GM18505 (cell line): ENCODE data around the gene B3GLCT.
"Not testable (repeated sequence)": the region's sequence is repeated elsewhere in the genome, so short reads cannot be mapped to it uniquely, and the experiment has no call there.

Source experiments
- ATAC-seq: cut with Tn5 transposase; IDR thresholded peaks from one replicate; pipeline ENCODE4 v1.9.1; 2021; ENCODE audit not compliant: unreplicated experiment
- POLR2A ChIP-seq: IDR thresholded peaks from 4 replicates; pipeline ENCODE4 v1.6.1; 2011; ENCODE audit warnings: borderline replicate concordance; ENCODE audit not compliant: insufficient read depth, insufficient read length; ENCODE audit errors: extremely low read depth

The B3GLCT gene

DNA sequence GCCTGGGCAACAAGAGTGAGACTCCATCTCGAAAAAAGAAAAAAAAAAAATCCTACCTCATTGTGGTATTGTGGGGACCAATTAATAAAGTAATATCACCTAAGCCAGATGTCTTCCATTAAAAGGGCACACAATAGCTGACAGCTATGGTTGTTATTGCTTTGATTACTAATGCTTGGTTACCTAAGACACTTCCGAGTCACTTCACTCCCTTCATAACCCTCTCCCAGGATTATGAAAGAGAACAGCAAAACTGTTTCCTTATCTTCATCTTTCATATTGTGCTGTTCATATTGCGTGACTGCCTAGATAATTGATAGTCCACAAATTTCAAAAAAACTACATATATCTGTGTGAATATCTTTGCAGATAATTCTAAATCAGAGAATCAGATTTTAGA, 27.8 kb upstream of the B3GLCT start:
- no peak for ATAC-seq
- TF ChIP-seq POLR2A = no peak

DNA sequence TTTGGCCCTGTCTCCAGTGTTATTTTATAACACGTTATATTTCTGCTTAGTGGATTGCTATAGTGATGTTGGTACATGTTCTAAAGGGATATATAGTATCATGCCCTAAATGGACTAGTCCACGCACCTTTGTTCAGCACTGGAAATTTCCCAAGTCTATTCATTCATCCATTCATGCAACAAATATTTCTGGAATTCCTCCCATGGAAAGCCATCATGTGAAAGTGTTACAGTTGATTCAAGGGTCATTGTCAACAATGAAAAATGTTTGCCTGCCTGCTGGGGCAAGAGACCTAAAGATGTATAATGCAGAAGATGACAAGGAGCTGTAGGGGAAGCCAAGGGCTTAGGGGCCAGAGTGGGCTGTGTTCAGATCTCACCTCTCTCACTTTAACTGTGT, 27.2 kb upstream of the B3GLCT start:
- ATAC-seq = no peak
- TF ChIP-seq POLR2A = no peak

DNA sequence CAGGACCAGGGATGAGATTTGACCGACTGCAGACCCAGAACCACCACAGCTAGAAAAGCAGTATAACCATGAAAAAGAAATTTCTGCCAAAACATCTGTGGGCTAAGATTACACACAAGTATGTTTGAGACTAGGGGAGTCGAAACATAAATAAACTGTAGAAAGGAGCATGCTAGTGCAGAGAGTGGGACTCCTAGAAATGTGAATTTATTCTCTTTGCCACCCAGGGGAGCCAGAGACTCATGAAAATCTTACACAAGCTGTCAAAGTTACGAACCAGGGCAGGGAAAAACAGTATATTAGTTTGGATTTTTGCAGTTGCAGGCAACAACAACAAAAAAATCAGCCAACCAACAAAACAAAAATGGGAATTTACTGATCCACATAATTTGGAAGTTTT, 25.8 kb upstream of the B3GLCT start:
- TF ChIP-seq POLR2A = no peak
- no peak for ATAC-seq

DNA sequence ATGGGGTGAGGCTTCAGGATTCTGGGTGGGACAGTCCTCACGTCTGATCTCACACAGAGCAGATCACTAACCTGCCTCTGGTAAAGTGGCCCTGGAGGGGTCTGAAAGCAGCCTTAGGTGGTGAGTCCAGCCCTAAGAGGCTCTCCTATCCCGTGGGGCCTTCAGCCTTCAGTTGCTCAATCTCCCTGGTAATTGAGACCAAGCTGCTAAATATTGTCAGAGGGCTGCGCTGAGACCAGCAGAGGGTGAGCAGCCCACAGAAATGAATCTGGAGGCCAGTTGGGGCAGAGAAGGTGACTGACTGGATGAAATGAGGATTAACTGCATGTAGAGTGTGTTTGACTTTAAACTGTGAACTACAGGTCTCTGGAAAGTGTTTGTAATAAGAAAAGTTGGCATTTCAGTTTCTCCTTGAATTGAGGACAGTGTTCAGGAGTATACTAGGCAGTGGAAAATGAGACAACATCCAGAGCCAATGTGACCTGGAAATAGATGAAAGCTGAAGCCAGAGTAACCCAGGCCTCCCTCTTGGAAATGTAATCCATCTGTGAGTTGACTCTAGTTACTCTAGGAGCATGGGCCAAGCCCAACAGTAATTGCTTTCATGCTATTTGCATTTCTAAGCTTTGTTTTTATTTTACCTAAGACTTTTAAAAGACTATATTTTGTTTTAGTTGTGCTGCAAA, 23.8 kb upstream of the B3GLCT start:
- no peak for ATAC-seq
- no peak for TF ChIP-seq POLR2A

DNA sequence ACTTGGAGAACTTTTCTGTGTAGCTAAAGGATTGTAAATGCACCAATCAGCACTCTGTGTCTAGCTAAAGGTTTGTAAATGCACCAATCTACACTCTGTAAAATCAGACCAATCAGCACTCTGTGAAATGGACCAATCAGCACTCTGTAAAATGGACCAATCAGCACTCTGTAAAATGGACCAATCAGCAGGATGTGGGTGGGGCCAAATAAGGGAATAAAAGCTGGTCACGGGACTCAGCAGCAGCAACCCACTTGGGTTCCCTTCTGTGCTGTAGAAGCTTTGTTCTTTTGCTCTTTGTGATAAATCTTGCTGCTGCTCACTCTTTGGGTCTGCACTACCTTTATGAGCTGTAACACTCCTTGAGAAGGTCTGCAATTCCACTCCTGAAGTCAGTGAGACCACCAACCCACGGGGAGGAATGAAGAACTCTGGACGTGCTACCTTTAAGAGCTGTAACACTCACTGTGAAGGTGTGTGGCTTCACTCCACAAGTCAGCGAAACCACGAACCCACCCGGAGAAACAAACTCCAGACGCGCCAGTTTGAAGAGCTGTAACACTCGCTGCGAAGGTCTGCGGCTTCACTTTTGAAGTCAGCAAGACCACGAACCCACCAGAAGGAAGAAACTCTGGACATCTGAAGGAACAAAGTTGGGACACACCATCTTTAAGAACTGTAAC, 21.8 kb upstream of the B3GLCT start:
- ATAC-seq = not testable (repeated sequence)

DNA sequence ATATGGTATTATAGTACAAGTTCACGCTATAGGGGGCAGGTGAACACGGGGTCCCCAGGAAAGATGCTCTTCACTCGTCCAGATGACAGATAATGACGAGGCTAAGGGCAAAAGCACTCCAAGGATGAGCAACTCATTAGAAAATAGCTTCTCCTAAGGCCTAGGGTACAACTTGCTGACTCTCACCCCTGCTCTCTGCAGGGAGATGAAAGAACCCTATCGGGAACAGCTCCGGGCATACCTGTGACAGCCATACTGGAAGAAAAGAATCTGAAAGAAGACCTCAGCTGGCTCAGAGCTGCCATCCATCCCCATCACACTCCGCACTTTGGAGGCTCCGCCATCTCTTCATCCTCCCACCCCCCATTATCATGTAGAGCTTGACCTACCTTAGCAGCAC, 20.5 kb upstream of the B3GLCT start:
- ATAC-seq = no peak
- no peak for TF ChIP-seq POLR2A

DNA sequence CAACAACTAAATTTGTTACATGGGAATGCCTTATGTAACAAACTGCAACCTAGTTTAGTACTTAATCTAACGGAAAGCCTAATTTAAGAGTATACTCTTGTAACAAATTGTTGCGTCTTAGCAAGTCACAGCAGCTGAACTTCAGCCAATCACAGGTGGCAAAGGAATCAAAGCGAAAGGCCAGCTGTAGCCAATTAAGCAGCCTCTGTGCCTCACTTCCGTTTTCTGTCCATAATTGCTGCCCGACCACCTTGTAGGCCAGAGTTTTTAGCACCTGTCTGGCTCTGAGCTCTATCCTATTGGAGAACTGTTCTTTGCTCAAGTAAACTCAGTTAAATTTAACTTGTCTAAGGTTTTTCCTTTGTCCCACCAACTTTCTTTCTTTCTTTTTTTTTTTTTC, 20.0 kb upstream of the B3GLCT start:
- TF ChIP-seq POLR2A = no peak
- no peak for ATAC-seq

DNA sequence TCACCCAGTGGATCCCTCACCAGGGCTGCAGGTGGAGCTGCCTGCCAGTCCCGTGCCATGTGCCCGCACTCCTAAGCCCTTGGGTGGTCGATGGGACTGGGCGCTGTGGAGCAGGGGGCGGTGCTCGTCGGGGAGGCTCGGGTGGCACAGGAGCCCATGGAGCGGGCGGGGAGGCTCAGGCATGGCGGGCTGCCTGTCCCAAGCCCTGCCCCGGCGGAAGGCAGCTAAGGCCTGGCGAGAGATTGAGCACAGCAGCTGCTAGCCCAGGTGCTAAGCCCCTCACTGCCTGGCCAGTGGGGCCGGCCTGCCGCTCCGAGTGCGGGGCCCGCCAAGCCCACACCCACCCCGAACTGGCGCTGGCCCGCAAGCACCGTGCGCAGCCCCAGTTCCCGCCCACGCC, 16.8 kb upstream of the B3GLCT start:
- ATAC-seq = no peak
- no peak for TF ChIP-seq POLR2A

DNA sequence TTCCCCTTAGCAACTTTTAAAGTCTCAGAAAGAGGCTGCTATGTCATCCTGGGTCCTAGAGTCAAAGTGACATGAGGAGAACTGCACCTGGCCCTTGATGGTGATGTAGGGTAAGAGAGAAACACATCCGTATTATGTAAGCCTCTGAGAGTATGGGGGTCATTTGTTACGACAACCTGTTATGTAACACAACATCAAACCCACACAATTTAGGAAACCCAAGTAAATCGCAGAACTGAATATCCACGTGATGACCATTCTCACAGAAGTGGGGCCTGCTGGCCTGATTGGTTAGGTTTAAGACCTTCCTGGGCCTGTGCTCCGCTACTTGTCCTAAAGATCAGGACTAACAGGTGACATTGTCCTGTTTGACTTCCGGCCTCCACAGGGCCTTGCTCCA, 15.3 kb upstream of the B3GLCT start:
- no peak for TF ChIP-seq POLR2A
- ATAC-seq = no peak

DNA sequence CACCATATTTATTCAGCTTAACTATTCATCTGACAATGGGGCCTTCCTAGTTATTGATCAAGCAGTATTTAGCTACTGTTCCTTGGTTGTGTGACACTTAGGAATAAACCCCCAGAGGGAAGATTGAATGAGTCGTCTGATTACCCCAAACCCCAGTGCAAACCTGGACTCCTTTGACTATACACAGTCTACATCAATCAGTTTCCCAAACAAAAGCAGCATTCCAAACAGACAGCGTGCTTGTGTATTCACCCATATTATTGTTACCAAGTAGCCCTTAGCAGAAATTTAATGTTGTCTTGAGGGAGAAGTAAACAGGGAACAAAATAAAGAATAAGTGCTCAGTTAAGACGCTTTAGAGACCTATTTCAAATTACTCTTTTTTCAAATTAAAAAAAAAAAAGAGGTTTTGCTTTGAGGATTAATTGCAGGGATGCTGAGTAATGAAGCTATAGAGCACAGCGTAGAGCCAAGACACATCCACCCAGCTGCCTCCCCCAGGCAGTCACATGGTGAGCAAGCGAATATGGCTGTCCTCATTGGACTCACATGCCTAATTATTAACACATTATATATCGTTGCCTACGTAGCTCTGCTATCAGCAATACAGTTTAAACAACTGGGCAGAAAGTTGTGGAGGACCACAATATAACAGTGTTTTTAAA, 14.7 kb upstream of the B3GLCT start:
- no peak for TF ChIP-seq POLR2A
- no peak for ATAC-seq

DNA sequence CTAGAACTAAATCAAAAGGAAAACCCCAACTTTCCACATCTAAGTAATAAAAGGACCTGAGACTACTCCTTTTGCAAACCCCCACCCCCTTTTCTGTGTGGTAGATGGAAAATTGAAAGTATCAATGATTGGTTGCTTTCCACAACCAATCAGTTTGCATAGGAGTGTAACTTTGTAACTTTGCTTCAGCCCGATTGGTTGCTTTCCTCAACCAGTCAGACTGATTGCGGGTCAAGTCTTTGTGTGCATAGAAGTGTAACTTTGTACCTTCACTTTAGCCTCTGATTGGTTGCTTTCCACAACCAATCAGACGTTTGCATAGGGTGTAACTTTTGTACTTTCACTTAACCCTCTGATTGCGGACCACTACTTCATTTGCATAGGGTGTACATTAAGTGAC, 8.0 kb upstream of the B3GLCT start:
- TF ChIP-seq POLR2A = no peak
- ATAC-seq = no peak

DNA sequence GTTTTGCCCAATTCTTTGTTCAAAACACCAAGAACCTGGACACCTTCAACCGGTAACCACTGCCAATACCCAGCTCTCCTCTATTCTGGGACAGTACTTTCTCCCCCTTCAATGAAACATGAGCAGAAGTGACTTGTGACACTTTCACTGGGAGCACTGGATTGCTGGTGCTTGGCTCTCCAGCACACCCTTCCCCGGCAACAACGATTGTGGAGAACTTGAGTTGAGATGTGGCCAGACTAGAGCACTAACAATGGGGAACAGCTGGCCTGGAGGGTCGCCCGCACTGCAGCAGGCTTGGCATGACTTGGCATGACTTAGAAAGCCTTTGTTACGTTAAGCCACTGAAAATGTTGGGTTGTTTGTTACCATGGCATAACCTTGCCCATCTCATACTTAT, 7.5 kb upstream of the B3GLCT start:
- no peak for ATAC-seq
- no peak for TF ChIP-seq POLR2A

DNA sequence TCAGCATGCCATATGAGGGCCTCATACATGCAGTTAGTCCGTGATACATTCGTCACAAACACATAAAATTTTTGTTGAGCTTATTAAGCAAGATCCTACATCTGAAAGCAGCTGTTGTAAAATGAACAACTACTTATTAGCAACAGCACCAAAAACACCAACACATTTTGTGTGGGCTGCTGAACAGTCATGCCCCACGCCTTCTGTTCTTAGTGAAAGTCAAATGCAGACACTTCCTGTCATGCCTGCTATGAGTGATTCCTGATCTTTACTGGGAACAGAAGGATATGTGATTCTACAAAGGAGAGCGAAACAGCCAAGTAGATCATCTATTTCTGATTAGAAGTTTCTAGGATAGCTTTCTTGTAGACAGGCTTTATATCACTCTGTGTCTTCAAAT, 4.2 kb upstream of the B3GLCT start:
- ATAC-seq = no peak

DNA sequence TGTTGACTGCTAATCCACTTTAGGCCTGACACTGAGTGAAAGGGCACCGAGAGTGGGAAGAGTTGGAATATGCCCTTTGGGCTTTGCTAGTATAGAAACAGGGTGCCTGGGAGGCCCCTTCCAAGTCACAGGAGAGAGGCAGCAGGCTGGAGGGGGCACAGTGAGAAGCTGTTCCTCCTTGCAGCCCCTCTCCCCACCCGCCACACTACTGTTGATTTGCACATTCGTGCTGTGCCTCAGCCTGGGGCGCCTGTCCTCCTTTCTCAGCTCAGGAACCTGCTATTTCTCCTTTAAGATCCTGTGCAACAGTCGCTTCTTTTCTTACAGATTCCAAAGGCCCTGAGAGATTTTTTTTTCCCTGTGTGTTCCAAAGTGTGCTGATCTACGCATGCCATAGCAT, 2.8 kb upstream of the B3GLCT start:
- ATAC-seq = no peak
- no peak for TF ChIP-seq POLR2A

More for the DNA sequence above, 4.2 kb upstream of the B3GLCT start:
- no peak for TF ChIP-seq POLR2A
